GM19193 (cell line): Measurements from ENCODE around the gene C1QTNF7.

ENCODE experiments used
- POLR2A ChIP-seq: IDR thresholded peaks from 4 replicates; pipeline ENCODE4 v1.6.1; 2011; ENCODE audit not compliant: insufficient read depth, insufficient read length; ENCODE audit errors: extremely low read depth

C1QTNF7 gene

DNA sequence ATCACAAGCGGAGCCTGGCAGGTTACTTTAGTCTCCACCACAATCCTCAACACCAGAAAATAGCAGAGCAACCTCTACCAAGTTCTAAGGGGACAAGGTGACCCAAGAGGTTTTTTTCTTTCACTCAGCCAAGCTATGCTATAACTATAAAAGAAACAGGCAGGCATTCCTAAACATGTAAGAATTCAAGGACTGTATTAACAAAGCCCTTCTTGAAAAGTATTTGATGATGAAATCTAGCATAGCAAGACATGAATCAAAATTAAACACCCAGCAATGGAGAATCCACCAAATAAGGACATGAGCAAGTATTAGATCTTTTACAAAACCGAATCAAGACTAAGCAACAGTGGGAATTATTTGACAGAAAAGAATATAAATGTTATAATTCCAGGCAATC is 25.7 kb upstream of the C1QTNF7 start:
- TF ChIP-seq POLR2A, result no peak

DNA sequence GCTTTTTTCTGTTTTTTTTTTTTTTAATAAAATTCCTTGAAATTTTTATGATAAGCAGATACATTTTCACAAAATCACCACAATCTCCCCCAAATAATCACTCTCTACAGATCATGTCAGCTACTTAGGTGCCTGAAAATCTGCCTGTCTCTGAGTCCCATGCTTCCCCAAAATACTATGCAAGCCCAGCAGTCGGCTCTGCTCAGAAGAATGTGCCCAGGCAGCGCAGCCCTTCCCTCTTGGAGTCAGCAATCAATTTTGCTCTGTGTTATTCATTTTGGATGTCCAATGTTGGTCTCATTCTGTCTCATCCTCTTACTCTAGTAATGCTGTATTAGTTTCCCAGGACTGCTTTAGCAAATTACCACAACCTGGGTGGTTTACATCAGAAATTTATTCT is 24.9 kb upstream of the C1QTNF7 start:
- TF ChIP-seq POLR2A, result no peak

DNA sequence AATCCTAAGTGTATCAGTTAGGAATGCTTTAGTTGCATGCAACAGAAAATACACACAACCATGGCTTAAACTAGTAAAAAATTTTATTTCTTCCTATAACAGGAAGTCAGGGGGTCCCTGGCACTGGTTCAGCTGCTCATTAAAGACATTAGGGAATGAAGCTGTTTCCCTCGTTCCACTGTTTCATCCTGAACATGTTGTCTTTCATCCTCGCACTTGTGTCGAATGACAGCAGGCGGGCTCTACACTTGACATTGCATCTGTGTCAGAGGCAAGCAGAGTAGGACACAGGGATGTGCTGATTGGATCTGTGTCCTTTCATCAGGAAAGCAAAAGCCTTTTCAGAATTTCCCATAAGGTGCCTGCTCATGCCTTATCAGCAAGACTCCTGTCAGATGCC is 22.8 kb upstream of the C1QTNF7 start:
- no peak for TF ChIP-seq POLR2A

DNA sequence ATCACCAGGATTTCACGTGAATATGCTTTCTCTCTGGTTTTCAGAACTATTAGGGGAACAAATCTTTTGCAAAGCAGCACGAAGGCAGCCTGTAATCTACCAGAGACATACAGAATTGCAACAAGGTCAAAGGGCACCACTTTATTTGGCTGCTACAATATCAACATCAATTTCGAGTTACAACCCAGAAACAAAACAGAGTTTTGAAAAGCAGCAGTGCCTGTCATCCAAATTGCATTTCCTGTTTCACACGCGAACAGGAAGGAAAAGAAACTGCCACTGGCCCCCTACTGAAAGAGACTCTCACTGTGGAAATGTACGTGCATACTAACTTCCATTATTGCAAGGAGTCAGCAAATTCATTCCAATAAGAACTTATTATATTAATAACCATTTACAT is 17.1 kb upstream of the C1QTNF7 start:
- TF ChIP-seq POLR2A, result no peak

DNA sequence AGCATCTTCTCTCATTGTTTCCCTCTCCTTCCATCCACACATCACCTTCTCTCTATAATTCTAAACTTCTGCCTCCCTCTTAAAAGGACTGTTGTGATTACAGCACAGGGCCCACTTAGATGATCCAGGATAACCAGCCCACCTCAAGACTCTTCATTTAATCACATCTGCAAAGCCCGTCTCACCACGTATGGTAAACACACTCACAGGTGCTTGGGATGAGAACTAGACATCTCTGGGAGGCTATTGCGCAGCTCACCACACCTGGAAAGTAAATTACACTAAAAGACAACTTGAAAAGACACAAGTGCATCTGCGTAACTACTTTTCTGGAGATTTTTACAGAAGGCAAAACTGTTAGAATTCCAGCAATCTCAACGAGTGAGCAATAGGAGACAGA is 15.4 kb upstream of the C1QTNF7 start:
- no peak for TF ChIP-seq POLR2A

DNA sequence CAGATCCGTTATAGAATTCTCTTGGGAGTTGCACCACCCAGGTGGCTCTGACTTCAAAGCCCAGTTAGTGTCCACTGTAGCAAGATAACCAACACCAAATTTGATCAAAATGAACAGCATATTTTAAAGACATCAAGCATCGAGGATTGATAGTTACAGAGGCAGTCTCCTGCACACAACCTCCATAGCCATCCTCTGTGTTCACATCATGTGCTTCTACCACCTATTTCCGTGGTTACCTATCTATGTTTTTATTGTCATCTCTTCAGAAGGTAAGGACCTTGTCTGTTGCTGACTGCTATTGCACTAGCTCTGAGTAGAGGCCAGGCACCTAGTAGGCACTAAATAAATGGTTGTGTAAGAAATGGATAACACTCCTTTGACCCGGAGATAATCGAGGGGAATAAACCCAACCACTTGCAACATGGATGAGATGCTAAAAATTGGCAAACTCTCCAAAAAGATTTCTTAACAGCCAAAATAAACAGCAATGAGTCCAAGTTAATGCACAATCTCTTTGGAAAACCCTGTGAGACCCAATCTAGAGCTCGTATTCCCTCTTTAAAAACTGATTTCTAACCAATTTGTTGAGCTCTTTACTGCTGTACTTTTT is 14.7 kb upstream of the C1QTNF7 start:
- no peak for TF ChIP-seq POLR2A

DNA sequence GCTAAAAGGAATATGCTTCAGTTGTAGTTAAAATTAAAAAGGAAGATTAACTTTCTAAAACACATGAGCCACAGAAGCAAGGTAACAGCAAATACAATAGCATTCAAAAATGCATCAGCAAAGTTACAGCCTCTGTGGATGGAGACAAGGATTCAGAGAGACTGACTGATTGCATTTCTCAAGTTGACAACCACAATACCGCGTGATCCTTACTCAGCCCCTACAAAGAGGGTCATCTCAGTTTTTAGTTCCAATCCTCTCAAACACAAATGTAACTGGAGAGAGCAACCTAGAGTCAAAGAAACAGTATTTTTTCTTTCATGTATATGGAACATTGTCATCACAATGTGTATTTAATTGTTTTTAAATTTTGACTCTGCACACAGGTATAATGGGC is 14.2 kb upstream of the C1QTNF7 start:
- TF ChIP-seq POLR2A, result no peak

DNA sequence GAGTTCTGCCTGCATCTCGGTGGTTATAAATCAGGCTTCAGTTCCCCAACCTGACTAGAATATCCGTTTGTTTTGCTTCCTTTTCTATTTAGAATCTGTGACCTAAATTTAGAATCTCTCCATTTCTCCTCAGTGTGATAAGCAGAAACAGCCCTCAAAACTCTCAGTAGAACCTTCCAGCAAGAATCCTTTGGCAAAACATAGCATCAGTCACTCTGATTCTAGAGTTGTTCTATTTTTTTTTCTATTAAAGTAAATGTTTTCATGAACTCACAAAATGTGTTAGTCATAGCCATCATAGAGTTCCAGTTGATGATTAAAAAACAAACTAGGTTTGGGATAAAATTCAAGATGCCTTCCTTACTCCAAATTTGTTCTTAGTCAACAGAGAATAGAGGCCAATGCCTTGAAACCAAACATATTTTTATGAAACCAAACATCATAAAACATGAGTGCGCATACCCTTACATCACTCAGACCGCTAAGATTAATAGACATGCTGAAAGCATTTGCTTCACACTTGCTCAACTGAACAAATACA is 13.2 kb upstream of the C1QTNF7 start:
- no peak for TF ChIP-seq POLR2A

DNA sequence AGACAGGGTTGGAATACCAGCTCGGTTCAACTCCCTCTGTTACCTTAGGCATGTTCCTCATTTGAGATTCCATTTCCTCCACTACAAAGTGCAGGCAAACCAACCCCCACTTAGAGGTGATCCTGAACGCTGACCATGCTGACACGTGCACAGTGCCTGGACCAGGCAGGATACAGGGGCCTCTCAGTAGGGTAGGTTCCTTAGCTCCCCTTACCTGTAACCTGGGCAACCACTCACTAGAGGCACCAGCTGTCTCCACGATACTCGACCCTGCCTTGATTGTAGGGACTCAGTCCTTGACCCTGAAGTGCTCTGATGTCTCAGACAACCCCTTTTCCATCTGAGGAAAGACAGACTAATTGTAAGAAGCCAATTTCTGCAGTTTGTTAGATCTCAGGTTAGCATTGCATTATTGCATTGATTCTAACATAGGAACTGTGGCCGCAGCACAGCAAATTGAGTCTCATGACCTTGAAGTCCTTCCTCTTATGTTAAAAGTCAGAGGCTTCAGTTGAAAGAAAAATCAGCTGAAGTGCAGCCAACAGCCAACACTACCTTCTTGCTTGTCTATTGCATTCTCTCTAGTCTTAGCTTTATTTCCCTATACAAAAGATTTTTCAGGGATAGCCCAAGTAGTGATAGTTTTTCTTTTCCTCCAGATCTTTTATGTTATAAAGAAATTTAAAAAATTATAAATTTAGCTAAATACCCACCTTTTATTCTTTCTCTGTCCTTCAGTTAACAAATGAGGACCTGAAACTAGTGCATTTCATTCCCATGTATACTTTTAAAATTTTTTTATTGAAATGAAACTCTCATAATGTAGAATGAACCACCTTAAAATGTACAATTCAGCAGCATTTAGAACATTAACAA is 11.2 kb upstream of the C1QTNF7 start:
- TF ChIP-seq POLR2A, result no peak

DNA sequence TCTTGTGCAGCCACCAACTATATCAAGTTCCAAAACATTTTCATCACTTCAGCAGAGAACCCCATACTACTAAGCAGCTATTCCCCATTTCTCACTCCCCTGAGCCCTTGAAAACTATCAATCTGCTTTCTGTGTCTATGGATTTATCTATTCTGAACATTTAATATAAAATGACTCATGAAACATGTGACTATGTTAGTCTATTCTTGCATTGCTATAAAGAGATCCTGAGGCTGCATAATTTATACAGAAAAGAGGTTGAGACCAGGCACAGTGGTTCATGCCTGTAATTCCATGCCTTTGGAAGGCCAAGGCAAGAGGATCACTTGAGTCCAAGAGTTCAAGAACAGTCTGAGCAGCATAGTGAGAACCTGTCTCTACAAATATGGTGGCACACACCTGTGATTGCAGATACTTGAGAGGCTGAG is 10.6 kb upstream of the C1QTNF7 start:
- no peak for TF ChIP-seq POLR2A

DNA sequence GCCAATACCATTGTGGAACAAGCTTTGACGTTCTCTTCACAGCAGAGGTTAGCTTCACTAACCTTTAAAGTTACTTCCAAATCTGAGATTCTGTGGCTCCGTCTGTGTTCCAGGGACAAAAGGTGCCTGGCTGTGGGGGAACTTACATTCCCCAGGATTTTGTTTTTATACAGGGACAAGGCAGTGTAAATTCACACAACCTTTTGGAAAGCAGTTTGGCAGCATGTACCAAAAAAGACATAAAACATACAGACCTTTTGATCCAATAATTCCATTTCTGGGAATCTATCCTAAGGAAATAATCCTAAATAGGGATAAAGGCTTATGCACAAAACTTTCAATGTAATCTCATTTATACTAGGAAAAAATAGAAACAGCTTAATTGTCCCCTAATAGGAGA is 8.9 kb upstream of the C1QTNF7 start:
- TF ChIP-seq POLR2A, result no peak

DNA sequence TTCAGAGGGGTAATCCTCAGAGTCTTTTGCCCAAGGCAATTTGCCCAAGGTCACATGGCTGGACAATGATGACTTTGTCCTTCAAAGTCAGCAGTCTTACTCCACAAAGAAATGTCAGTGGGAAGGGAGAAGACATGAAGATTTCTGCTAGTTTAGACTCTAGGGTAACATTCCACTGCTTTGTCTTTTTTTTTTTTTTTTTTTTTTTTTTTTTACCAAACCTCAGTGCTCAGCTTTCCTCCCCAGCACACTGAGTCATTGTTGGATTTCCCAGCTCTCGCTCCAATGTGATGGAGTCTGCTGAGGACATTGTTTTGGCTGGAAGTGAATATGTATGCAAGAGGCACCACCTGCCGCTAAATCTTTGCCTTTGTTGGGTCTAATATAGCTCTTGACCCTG is 7.2 kb upstream of the C1QTNF7 start:
- no peak for TF ChIP-seq POLR2A

DNA sequence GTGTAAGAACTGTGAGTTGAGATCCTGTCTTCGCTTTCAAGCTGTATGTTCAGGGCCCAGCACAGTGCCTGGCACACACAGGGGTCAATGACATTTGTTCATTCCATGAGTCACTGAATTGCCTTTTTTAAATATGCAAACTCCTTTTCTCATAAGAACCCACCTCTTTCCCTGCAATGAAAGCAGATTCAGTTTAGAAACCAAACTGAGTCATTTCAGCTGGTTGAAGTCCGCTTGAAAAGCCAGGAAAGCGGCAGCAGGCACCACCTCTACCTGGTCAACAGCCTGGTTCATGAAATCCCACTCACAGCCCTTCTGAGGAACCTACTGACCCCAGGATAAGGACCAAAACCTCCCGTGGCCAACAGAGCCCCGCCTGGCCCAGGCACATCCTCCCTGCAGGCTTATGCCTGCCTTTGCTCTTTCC is 4.5 kb upstream of the C1QTNF7 start:
- no peak for TF ChIP-seq POLR2A

DNA sequence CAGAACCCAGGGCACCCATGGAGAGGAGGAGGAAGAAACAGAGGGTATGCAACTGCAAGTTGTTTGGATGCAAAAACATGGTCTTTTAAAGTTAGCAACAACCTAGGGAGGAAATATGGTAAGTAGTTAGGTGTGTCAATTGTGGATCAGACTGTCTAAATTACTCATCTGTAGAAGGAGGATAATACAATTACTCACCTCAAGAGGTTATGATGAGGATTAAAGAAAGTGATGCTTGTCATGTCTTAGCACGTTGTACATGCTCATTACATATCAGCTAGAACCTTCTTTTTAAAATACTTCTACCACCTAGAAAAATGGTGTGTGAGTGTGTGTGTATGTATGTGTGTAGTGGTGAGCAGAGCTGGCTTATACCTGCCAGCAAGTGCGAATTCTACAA is 2.3 kb upstream of the C1QTNF7 start:
- no peak for TF ChIP-seq POLR2A

DNA sequence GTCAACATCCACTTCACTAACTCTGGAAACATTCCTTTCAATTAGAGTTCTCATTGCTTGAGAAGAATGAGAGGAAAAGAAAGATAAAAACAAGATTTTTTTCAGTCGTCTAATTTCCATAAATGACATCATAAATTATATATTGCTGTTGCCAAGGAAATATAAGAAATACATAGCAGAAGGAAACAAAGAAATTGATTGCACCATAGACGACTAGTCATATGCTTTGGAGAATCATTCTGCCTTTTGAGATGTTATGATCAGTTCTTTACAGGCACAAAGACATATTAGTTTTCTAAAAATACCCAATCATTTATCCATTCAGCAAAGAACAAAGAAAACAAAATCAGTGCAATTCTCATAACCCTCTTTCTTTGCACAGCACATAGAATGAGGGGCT is 672 bp upstream of the C1QTNF7 start:
- TF ChIP-seq POLR2A, result no peak

DNA sequence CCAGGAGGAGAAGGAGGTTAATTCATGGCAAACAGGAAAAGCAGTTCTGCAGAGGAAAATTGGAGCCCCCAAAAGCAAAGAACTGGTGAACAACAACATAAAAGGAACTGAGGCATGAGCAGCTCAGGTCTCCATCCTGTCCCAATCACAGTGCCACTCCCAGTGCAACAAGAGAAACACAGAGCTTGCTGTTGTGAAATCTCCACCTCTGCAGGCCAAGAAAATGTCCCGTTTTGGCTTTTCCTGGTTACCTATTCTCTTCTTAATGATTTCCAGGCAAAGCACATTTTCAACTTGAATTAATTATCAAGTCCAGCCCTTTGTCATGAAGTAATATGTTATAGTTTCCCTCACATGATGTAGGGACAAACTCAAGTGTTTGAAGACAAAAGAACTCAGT is 778 bp downstream of the C1QTNF7 start:
- TF ChIP-seq POLR2A, result no peak
